GM21619 (cell line): ENCODE measurements around the gene ADAT3.

Experiments
- ATAC-seq: cut with Tn5 transposase; IDR thresholded peaks from one replicate; pipeline ENCODE4 v1.9.1; 2021; ENCODE audit not compliant: unreplicated experiment

ADAT3 gene

GRCh38 chr19:1912760-1913505 is 7.7 kb downstream of the ADAT3 start:
- no peak for ATAC-seq

DNA sequence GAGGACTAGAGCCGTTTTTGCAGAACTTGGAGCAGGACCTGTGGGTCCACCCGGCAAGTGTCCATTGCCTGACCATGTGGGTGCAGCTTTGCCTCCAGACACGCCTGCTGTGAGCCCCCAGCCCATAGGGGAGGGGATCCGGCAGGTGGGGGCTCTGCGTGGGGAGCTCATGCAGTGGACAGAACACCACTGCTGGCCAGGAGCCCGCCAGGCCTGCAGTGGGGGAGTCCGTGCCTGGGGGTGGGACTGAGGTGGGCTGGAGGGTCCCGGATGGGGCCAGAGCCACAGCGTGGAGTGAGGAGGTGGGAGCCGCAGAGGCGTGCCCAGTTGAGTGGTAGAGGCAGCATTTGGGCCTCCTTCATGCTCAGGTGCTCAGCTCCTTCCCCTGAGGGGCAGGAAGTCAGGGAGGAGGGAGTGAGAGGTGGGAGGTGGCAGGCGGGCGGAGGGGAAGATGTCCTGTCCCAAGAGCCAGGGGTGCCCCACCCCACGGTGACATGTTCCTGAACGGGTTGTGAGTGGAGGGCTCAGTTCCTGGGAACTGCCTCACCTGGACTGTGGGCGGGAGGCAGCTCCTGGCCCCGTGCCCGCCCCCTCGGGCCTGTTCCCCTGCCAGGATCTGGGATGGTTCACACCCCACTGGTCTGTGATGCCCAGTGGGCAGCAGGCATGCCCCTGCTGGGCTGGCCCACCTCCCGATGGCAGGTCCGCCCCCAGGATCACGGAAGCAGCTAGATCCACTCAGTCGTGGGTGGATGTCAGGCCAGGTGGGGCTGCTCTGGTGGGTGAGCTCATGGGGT is 8.8 kb downstream of the ADAT3 start:
- ATAC-seq, result no peak

DNA sequence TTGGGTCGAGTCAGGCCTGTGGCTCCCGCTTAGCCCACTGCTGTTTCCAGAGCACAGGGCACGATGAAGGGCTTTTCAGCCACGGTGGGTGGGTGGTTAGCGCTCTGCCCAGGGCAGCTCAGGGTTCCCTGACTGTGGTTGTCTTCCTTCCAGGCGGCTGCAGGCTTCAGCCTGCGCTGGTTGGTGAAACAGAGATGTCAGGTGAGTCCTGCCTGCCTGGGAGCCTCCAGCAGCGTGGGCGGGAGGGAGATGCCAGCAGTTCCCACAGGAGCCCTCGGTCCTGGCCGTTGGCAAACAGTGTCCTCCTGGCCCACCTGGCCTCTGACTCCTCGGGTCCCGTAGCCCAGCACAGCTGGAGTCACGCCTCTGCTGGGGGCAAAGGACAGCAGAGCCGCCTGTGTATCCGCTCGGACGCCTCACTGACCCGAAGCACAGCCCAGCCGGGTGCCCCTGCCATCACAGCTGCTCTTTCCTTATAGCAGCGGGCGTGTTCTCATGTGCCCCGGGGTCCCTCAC is 9.7 kb downstream of the ADAT3 start:
- ATAC-seq, result no peak

- no peak for ATAC-seq
Measured at GRCh38 chr19:1917146-1917545, 11.9 kb downstream of the ADAT3 start.

- no peak for ATAC-seq
Measured at GRCh38 chr19:1917926-1918325, 12.7 kb downstream of the ADAT3 start.

DNA sequence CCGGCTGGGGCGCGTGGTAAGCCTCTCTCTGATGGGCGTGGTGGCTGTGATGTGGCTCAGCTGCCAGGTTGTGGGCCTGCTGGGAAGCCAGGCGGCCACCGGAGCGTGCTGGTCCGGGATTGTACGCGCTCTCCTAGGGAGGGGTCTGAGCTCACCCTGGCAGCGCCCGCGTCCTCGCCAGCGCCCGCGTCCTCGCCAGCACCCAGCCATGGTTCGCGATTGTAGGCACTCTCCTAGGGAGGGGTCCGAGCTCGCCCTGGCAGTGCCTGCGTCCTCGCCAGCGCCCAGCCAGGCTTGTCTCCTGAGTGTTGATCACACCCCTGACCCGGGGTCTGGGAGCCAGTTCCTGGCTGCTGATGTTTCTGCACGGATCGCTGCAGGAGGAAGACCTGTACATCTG is 13.8 kb downstream of the ADAT3 start:
- no peak for ATAC-seq

- no peak for ATAC-seq
Measured at GRCh38 chr19:1920644-1921043, 15.4 kb downstream of the ADAT3 start.

- no peak for ATAC-seq
Measured at GRCh38 chr19:1921326-1921725, 16.1 kb downstream of the ADAT3 start.

DNA sequence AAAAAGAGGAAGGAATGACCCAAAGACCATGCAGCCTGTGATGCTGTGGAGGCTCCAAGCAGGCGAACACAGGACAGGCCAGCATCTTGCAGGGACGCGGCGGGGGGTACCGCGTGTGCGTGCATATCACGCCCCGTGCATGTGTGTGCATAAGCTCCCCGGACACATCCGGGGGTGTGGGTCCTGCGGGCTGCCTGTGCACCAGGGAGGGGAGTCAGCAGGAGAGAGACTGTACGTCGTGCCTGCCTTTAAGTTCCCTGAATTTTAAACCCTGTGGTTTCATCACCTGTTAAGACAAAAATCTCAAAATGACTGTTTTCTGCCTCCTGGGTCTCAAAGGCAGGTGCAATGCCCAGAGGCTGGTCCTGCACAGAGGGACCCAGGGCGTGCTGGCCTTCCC is 16.6 kb downstream of the ADAT3 start:
- ATAC-seq, result no peak

- no peak for ATAC-seq
Measured at GRCh38 chr19:1922803-1923202, 17.6 kb downstream of the ADAT3 start.

DNA sequence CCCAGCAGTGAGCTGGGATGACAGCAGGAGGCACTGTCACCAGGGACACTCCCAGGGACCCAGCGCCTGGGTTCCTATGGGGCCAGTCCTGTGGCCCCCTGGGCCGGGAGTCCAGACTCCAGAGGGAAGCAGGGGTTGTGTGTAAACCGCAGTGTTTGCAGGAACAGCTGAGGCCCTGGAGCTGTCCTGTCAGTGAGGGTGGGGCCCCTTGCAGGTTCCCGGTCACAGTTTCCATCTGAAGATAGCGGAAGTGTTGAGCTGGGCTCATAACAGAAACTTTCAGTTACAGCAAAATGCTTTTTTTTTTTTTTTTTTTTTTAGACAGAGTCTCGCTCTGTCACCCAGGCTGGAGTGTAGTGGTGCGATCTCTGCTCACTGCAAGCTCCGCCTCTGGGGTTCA is 18.1 kb downstream of the ADAT3 start:
- no peak for ATAC-seq

- no peak for ATAC-seq
Measured at GRCh38 chr19:1924320-1924961, 19.2 kb downstream of the ADAT3 start.

DNA sequence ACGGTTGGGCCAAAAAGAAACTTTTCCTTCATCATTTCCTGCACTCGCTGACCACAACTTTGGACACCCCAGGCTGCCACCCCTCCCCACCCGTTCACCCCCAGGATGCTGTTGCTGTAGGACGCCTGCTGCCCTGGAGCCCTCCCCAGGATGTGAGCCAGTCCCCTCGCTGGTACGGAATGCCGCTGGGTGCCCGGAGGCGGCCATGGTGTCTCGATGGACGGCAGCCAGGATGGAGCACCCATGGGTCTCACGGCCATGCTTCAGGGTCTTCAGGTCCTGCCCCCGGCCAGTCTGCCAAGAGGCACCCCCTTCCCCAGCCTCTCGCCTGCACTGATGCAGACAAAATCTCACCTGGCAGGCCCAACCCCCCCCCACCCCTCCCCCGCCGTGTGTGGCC is 20.3 kb downstream of the ADAT3 start:
- ATAC-seq, result no peak

- peak; percentile 64 for ATAC-seq
Measured at GRCh38 chr19:1929021-1929742, 24.0 kb downstream of the ADAT3 start.

- ATAC-seq, result no peak
Measured at GRCh38 chr19:1931445-1931844, 26.2 kb downstream of the ADAT3 start.

DNA sequence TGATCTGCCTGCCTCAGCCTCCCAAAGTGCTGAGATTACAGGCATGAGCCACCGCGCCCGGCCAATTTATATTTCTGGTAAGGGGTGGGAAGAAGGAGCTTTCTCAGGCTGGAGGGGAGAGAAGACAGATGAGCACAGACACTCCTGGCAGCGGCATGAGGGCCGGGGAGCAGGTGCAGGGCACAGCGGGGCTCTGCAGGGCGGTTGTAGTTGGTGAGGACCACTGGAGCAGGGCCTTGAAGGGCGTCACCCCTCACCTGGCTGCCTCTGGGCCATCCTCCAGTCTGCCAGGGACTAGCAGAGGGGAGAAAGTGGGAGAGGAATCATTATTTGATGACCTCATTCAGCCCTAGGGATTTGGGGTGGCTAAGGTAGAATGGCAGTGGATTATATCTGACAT is 27.2 kb downstream of the ADAT3 start:
- no peak for ATAC-seq

DNA sequence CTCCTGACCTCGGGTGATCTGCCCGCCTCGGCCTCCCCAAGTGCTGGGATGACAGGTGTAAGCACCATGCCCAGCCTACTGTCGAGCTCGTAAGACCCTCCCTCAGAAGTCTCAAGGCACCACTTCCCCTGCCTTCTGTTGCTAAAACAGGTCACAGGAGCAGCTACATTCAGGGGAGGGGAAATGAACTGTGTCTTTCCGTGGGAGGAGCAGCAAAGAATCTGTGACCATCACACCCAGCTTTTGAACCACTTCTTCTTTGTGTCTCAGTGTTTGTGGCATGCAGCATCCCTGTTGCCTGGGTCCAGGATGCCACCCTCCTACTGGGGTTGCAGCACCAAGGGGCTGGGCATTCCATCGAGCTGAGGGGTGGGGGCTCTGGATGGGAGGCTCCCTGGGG is 28.0 kb downstream of the ADAT3 start:
- no peak for ATAC-seq

DNA sequence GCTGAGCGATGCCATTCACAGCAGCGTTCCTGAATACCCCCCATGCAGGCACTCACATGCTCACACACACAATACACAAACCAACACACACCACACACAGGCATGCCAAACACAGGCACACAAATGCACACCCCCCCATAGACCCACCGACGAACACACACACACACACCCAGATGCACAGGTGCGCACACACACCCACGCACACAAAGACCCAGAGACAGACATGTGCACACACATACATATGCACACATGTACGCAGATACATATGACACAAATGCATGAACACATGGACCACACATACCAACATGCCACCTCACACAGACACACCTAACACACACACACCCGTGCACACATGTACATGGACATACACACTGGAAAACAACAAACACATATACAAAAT is 28.7 kb downstream of the ADAT3 start:
- no peak for ATAC-seq

- no peak for ATAC-seq
Measured at GRCh38 chr19:1935484-1936208, 30.4 kb downstream of the ADAT3 start.

DNA sequence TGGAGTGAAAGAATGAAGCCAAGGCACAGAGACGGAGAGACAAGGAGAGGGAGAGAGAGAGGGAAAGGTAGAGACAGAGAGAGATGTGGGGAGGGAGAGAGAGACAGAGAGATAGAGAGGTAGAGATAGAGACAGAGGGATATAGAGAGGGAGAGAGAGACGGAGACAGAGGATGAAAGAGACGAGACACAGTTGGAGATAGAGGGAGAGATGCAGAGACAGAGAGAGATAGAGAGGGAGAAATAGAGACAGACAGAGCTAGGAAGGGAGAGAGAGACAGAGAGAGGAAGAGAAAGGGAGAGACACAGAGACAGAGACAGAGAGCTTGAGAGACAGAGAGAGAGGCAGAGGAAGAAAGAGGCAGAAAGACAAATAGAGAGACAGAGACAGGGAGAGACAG is 31.2 kb downstream of the ADAT3 start:
- ATAC-seq, result no peak
